Measurements from ENCODE around the gene COG7.
"Not testable (repeated sequence)": the region's sequence is repeated elsewhere in the genome, so short reads cannot be mapped to it uniquely, and the experiment has no call there.

The COG7 gene

DNA sequence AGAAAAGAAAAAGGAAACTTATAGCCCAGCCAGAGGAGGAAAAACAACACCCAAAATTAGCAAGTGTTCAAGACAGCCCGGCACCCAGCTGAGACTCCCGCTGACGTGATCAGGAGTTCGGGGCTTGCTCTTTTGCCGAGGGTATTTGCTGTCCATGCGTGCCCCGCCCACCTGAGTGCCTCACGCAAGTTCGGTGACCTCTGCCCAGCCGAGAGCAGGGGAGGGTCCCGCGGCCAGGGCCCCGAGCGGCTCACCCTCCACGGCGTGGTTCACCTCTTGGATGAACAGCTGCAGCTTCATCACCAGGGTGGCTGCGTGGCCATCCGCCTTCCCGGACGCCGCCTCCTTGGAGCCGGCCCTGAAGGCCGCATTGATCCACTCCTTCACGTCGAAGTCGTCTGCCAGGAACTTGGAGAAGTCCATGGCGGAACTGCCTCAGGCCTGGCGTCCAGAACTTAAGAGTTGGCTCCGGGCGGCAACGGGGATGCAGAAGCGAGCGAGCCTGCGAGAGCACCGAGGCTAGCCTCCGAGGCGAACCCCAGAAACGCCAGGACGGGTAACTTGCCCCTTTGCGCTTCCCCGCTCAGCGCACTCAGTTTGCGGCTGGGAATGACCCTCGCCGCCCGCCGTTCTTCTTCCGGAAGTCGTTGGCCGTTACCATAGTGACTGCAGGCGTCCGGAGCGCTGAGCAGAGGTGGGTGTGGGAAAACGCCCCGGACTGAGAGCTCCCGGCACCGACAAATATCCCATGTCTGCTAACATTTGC, at the start of gene COG7:
COG7 (minus strand) TSS at position 618 of the 766 bp plus-strand sequence; CDS start at position 423, 195 bp downstream.
- DNase-seq: peak; percentile 57

DNA sequence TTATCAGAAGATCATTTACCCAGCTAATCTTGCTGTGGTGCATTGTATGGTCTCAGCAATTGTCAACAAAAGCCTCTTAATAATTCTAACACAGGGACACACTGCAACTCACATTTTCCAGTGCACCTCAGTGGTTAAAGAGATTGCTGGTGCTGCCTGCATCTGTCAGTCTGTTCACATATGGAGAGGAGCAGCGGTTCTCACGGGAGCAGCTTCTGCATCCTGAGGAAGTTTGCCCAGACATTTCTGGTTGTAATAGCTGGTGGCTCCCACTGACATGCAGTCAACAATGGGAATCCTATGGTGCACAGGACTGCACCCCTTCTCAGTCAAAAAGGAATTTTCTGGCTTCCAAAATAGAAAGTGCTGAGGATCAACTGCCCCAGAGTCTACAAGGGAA, 49.5 kb upstream of the COG7 start:
- no peak for DNase-seq

DNA sequence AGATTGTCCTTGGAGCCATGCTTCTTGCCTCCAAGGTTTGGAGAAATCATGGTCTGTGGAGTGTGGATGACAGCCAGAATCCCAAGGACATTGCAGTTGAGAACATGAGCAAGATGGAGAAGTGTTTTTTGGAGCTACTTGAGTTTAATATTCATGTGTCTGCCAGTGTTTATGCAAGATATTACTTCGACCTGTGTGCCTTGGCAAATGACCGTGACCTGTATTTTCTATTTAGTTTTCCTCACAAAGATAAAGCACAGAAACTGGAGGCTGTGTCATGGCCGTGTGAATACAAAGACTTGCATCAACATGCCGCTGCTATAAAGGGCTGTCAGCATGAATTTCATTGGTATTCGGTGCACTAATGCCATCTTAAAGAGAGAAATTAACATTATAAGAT, 48.3 kb upstream of the COG7 start:
- no peak for DNase-seq

DNA sequence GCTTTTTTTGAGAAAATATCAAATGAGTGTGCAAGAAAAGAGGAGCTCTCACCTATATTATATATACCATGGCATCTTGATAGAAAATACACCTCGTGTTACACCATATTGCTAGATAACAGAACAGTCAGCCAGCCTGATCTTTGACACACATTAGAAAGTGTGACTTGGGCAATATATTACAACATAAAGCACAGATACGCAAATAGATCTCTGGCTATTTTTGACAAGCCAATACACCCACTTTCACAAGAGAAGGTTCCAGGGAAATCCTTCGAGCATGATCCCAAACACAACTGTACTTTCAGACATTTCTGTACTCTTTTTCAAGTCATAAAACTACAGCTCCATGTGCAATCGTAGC, 47.9 kb upstream of the COG7 start:
- no peak for DNase-seq

DNA sequence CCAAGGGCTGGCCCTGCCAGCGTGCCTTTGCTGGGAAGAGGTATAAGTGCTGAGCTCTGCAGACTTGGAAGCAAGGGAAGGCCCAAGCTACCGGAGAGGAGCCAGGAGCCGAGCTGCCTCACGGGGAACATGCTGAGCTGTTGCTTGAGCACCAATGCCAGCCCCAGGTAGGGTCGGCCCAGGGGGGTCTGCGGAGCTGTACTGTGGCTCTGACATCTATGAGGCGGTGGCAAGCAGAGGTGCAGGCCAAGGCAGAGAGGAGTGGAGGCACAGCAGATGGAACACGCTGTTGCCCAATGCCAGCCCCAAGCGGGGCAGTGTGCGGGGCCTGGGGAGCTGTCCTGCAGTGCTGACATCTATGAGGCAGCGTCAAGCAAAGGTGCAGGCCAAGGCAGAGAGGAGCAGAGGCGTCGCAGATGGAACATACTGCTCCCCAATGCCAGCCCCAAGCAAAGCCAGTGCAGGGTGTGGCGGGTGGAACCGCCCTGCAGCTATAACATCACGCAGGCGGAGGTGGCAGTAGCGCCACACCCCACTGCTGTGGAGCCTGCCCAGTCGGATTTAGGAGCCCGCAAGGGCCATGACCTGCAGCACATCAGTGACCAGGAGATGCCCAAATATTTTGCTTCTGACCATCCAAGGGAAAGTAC, 47.3 kb upstream of the COG7 start:
- no peak for DNase-seq

DNA sequence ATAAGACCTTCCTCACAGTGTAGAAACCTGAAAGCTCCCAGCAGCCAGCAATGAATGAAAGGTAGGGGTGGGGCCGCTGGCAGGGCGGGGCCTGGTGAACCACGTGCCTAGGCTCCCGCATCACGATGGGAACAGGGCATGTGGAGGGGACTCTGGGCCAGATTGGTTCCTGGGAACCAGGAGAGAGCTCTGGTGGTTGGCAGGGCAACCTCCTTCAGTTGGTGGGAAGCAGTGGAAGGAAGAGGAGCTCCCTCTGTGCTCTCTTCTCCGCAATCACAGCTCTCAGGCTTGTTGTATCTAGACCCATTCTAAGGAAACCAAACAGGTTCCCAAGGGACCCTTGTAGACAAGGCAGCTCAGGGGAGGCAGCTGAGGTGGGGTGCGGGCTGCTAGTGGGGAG, 46.8 kb upstream of the COG7 start:
- DNase-seq: no peak

DNA sequence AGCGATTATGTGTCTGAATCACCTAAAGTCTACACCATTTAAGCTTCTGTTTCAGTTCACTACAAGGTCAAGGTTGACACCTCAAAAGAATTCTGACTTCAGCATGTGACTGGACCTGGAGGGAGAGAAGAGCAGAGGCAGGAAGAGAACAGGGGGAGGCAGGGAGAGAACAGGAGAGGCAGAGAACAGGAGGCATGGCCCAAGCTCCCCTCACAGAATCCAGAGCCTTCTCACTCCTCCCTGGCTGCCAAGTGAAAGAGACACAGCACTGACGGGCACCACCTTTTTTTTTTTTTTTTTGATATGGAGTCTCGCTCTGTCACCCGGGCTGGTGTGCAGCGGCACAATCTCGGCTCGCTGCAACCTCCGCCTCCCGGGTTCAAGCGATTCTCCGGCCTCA, 45.9 kb upstream of the COG7 start:
- DNase-seq: no peak

DNA sequence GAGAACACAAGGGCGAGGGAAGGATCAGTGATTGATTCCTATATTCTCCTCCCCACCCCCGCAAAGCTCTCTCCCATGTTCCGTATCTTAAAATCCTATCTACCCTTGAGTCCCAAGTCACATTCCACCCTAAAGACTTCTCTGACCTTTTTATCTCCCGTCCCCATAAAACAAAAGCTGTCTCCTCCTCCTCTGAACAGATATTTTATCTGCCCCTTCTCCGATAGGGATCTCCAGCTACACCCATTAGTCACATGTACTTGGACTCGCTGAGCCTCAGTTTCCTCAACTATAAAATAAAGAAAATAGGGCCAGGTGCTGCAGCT, 44.5 kb upstream of the COG7 start:
- DNase-seq: no peak

DNA sequence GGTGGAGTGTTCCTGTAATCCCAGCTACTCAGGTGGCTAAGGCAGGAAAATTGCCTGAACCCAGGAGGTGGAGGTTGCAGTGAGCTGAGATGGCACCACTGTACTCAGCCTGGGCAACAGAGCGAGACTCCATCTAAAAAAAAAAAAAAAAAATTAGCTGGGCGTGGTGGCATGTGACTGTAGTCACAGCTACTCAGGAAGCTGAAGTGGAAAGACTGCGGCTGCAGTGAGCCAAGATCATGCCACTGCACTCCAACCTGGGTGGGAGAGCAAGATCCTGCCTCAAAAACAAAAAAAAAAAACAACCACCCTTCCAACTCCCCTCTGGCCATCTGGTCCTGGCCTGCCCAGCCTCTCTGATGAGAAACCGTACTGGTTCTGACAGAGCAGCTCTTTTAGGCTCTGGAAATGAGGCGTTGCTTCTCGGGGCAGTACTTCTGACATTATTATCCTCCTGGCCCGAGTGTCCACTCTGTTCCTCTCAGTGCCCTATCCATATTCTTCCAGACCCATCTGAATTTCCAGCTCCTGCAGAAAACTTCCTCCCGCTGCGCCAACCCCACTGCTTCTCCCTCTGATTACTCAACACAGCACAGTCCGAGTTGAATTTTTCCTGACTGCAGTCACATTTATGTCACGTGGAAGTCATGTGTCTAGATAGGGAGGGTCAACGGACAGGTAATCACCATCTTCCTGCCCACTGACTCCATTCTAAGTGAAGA, 44.0 kb upstream of the COG7 start:
- no peak for DNase-seq

DNA sequence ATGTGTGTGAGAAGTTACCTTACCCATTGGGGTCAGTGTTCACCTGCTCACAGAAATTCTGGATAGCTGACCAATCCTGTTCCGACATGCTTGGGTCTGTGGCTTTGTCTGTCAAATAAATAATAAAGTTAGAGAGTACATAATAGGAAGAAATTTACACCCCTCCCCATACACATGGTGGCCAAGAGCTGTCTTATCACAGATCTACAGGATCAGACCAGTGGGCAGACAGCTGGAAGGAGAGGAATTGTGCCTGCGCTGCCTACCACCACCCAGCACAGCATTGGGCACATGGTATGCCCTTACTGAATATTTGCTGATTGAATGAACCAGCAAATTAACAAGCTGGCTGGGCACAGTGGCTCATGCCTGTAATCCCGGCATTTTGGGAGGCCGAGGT, 42.7 kb upstream of the COG7 start:
- no peak for DNase-seq

DNA sequence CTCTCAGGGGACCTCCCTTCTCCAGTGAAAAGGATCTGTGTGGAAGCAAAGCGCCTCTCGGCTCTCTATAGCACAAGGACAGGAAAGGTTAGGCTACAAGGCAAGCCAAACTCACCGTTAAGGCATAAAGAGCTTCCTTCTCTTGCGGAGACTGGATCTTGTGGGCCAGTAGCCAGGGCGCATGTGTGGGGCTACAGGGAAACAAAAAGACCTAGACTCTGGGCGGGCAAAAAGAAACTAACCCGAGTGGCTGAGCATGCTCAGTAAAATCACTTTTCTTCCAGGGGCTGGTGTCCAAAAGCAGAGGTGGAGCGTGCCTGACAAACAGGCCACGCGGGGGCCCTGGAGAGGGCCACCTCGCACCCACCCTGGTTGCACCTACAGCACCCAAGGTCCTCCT, 41.2 kb upstream of the COG7 start:
- no peak for DNase-seq

DNA sequence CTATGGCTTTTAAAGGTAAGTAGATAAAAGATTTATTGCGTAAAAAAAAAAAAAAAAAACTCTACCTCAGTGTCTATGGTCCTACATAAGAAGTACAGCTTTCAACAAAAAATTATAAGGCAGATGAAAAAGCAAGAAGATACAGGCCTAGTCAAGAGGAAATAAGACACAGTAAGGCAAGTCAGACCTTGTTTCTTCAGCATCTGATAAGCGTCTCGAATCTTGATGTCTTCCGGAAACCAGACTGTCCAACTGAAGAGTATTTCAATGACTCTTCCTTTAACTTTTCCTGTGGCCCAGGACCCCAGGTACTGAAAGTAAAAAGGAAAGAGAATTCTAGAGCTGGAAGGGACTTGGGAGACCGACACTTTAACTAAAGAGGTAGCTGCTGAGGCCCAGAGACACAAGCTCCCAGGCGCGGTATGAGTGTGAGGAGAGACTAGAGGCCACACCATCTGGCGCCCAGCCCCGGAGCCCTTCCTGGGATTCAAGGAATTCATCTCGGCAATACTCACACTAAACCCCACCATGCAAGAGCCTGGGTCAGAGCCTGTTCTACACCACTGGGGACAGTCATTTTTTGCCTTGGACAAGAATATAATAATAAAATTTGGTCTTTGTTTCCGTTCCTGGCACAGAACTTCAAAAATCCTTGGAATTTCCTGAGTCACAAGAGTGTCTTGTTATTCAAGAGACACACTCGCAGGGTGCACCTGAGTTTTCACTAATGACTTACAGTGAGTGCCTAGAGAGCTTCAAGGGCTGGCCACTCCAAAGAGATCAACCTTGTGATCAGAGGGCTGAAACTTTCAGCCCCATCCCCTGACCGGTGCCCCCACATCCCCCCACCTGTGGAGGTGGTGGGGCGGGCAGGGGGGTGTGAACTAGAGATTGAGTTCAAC, 38.8 kb upstream of the COG7 start:
- DNase-seq: no peak

DNA sequence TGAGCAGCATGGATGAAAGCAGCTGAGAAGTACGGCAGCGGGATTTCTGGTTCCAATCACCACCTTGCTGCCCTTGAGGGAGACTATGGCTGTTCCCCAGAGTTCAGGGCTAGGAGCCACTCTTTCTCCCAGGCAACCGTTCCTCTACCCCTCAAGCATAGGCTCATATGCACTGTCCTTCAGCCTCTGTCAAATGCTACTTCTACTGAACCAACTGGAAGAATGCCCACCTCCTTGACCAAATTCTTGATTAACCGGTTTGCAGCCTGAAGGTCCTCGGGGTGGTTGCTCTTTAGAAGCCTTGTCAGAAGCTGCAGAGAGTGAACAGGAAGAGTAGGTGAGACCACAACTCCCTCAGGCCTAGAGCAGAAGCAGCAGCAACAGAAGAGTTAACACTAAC, 33.5 kb upstream of the COG7 start:
- DNase-seq: no peak

DNA sequence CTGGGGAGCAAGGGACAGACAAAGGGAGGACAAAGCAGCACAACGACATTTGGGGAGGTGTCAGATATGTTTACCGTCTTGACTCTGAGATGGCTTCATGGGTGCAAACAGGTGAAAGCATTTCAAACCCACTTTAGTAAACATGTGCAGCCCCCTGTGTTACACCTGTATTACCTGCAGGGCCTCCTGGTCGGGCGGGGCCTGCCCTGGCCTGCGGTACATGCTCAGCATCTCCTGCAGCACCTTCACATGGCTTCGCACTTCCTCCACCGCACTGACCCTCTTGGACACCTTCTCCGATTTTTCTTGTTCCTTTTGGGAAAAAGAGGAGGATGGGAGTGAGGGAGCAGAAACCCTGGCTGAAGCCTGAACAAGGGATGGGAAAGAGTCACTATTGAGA, 32.9 kb upstream of the COG7 start:
- DNase-seq: no peak

DNA sequence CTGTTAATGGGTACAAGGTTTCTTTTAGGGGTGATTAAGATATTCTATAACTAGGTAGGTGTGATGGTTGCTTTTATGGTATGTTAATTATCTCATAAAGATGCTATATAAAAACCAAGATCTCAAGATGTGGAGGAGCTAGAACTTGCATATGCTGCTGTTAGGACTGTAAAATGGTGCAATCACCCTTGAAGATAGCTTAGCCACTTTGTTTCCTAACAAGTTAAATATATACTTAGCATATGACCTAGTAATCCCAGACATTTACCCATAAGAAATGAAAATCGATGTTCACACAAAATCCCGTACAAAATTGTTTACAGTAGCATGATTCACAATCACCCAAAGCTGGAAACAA, 32.2 kb upstream of the COG7 start:
- no peak for DNase-seq

DNA sequence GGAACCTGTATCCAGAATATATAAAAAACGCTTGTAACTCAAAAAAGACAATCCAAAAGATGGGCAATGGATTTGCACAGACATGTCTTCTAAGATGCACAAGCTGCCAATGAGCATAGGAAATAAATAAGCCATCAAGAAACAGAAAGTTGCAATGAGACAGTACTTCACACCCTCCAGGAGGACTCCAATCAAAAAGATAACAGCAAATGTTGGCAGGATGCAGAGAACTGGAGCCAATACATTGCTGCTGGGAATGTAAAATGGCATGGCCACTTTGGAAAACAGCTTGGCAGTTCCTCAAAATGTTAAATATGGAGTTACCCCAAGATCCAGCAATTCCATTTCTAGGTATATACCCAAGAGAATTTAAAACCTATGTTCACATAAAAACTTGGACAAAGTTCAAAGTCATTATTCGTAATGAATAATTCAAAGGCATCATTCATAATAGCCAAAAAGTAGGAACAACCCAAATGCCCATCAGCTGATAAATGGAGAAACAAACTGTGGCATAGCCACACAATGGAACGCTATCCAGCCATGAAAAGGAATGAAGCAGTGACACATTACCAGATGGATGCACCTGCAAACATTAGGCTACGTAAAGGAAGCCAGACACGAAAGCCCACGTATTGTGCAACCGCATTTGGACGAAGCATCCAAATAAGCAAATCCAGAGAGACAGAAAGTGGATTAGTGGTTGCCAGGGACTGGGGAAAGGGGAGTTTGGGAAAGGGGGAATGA, 31.7 kb upstream of the COG7 start:
- no peak for DNase-seq

DNA sequence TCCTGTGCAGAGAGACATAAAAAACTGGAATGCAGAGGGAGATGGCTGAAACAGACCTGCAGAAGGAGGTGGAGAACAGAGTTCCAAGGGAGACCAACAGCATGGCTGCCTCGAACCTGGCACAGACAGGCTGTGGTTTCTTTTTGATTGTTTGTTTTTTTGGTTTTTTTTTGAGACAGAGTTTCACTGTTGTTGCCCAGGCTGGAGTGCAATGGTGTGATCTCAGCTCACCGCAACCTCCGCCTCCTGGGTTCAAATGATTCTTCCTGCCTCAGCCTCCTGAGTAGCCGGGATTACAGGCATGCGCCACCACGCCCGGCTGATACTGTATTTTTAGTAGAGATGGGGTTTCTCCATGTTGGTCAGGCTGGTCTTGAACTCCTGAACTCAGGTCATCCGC, 30.5 kb upstream of the COG7 start:
- DNase-seq: not testable (repeated sequence)

DNA sequence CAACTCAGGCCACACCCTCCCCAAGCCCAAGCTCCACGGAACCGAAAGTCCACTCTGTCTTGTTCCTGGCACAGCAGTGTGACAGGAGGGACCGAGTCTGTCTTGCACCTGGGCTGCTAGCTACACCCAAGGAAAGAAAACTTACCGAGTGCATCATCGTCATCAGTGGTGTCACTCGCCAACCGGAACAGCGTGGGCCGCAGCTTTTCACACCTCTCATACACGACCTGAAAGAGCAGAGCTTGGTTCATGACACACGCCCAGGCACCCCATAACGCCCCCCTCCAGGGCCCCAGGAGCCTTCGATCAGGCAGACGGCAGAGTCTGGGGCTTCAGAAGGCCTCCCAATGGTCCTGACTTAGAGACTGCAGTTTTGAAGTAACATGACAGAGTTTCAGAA, 29.8 kb upstream of the COG7 start:
- no peak for DNase-seq

DNA sequence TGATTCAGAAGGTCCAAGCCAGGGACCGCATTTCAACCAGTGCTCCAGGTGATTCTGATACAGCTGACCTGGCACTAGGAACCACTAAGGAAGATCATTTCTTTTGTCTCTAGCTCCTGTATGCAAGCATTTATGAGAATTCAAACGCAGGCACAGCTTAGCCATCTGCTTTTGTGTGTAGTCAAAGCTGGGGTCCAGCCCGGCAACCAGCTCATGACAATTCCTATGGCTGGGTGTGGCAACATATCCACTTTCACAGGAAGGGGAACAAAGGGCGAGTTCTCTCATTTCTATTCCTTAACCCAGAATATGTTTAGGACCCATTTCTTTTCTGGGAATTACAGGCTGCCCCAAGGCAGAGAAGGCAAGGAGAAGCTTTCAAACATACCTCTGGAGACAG, 27.3 kb upstream of the COG7 start:
- DNase-seq: no peak

DNA sequence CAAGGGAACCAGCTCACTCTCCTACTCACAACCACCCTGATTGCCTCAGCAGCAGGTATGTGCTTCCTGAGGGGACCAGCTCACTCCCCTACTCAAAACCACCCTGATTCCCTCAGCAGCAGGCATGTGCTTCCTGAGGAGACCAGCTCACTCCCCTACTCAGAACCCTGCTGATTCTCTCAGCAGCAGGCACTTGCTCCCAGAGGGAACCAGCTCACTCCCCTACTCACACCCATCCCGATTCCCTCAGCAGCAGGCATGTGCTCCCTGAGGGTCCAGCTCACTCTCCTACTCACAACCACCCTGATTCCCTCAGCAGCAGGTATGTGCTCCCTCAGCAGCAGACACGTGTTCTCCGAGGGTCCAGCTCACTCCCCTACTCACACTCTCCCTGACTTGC, 26.1 kb upstream of the COG7 start:
- DNase-seq: no peak

DNA sequence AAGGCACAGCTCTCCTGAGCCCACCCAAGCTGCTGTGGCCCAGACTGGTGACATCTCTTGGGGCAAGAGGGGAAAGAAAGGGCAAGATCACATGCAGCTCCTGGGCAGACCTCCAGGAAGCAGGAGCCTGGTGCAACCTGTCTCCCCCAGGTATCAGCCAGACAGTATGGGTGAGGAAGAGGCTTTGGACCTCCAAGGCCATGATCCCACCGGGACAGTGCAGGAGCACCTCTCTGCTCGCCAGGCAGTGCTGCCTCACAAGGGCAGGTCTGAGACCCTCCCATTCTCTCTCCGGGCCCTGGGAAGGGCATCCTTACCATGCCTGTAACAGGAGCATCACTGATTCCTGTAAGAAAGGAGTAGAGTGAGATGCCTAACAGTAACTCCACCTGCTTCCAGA, 25.6 kb upstream of the COG7 start:
- DNase-seq: no peak

DNA sequence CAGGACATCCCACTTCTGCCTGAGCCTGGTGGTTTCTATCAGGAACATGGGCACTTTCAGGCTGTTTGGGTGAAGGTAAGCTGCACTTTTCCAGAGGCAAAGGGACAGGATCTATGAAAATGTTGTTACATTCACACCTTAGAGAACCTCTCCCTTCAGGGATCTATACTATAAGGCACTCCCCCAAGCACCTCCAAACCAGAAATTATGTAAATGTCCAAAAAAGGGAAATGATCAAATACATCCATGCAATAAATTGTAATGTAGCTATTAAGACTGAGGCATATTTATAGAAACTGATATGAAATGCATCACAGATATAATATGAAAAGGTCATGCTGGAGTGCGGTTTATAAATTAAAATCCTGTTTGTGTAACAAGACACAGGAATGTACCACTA, 23.3 kb upstream of the COG7 start:
- DNase-seq: no peak

DNA sequence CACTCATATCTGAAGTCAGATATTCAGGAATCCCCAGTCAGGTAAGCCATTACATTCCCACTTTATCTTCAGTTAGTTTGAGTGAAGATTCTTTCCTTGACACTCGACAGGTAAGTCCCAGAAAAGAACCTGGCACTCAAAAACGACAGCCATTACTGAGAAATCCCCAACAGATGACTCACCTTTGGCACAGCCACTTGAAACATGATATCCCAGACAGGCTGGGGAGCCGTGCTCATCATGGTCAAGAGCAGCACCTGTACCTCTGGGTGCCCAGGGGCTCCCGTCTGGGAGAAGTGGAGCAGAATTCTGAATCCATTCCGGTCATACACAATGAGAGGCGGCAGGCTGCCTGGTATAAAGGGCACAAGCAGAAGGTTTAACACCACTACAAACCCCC, 16.8 kb upstream of the COG7 start:
- no peak for DNase-seq

Measured in GOT3 (cell line).